Stimulated activated CD8-positive, alpha-beta memory T cell treated with anti-CD3 and anti-CD28 coated beads, Interleukin-15, amount 100 ng/mL, for 4 hours (primary cell): ENCODE data around the gene SV2B.

Experiments
- DNase-seq, 2 donors: peaks; one replicate each; pipeline ENCODE4 v3.0.0-alpha.2; 2020; ENCODE audit warnings: low read depth in 2 of 2

The SV2B gene

GRCh38 chr15:91265416-91265940 is 165.4 kb downstream of the SV2B start:
- DNase-seq: no peak

DNA sequence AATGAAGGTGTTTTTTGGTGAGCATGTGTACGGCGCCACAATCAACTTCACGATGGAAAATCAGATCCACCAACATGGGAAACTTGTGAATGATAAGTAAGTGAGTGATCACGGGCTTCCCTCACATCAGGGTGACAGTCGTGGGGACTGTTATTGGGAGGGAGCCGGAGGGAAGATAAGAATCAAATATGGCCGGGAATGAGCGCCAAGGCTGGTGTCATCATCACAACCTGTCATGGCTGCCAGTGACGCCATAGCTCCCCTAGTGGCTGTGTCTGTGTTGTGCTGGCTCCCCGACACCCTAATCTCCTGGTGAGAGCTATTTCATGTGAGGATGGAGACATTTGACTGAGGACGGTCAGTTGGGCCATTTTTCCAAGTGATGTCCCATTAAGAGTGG is 168.5 kb downstream of the SV2B start:
- no peak for DNase-seq

- no peak for DNase-seq
Observed at GRCh38 chr15:91270747-91271146, 170.7 kb downstream of the SV2B start.

- peak in 1 of 2 donors; percentile 28 for DNase-seq
Observed at GRCh38 chr15:91271565-91272153, 171.6 kb downstream of the SV2B start.

- DNase-seq: no peak
Observed at GRCh38 chr15:91275844-91276243, 175.8 kb downstream of the SV2B start.

DNA sequence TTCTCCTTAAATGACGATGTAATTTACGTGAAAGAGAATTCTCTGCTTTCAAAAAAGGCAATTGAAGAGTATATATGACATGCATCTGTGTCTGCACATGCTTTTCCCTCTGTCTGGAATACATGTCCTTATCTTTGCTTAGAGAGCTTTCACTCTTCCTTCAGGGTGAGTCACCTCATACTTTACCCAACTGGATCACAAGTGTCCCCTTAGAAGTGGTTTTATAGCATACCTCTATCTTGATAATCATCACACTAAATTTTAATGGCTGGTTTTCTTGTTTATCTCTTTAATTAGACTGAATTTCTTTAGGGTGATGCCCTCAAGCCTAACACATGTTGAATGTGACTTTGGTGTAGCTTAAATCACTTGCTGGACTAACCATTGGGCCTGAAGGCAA is 178.9 kb downstream of the SV2B start:
- no peak for DNase-seq

DNA sequence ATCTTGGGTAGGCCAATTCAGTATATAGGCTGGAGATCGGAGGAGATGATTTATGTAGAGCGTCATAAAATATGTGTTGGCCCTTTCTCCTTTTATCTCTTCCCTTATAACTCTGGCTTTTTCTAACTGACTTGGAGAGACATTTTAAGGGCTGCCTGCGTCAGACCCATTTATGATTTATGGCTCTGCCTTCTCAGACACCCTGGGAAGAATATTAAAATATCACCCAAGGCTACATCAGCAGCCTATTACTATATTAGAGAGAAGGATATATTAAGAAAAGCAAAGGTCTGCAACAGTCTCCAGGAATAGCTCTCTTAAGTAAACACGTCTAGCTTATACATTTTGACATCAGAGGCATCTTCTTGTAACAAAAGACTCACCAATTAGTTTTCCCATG is 179.4 kb downstream of the SV2B start:
- DNase-seq: no peak

GRCh38 chr15:91281947-91282346 is 181.9 kb downstream of the SV2B start:
- DNase-seq: no peak

DNA sequence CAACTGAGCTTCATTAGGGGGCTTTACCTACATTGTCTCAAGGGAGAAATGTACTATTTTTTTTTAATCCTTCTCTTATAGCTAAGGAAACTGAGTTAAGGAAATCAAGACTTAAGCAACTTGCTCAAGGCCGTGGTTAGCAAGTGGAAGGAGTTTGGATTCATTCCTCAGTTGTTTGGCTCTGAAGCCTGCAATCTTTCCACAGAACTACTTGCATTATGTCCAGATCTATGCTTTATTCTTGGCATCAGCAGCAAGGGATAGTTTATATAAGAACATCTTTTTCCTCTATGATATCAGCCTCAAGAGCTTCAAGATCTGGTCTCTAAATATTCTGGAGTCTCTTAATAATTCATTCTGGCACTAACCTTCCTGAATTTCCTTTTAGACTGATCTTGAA is 182.4 kb downstream of the SV2B start:
- DNase-seq: no peak

- DNase-seq: no peak
Observed at GRCh38 chr15:91283155-91283554, 183.1 kb downstream of the SV2B start.

GRCh38 chr15:91284758-91285466 is 184.9 kb downstream of the SV2B start:
- DNase-seq: no peak

DNA sequence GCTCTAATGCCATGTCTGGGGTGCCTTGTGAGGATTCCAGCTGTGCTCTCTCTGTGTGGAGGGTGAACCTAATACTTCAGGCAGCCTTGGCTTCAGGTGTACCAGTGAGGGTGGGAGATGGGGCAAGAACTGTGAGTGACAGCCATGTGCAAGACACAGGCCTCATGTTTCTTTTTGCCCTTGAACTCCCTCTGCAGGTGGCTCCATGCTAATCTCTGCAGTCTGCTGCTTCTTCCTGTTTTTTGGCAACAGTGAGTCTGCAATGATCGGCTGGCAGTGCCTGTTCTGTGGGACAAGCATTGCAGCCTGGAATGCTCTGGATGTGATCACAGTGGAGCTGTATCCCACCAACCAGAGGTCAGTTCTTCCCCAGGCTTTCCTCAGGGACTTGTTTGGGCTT is 189.3 kb downstream of the SV2B start:
- DNase-seq: no peak

- DNase-seq: no peak
Observed at GRCh38 chr15:91290553-91290952, 190.5 kb downstream of the SV2B start.

- DNase-seq: no peak
Observed at GRCh38 chr15:91291673-91292072, 191.6 kb downstream of the SV2B start.

GRCh38 chr15:91294344-91294743 is 194.3 kb downstream of the SV2B start:
- DNase-seq: no peak

GRCh38 chr15:91294795-91295194 is 194.7 kb downstream of the SV2B start:
- DNase-seq: no peak

DNA sequence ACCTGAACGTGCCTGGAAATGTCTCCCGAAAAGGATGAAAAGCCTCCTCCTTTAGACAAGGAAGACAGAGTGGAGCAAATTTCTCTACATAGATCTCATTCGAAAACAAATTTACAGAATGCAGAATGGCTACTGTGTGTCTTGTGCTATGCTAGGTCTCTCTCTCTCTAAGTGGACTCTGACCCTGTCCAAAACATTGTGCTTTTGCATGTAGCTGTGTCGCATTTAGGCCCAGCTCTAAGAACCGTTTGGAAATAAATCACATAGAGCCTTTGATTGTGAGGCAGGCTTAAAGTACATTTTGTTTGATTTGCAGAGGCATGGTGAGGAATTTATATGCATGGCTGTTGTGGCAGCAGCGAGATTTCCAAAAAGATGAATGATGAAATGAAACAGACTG is 198.0 kb downstream of the SV2B start:
- no peak for DNase-seq

- DNase-seq: no peak
Observed at GRCh38 chr15:91302588-91303439, 202.8 kb downstream of the SV2B start.

- DNase-seq: no peak
Observed at GRCh38 chr15:91304210-91304609, 204.2 kb downstream of the SV2B start.

DNA sequence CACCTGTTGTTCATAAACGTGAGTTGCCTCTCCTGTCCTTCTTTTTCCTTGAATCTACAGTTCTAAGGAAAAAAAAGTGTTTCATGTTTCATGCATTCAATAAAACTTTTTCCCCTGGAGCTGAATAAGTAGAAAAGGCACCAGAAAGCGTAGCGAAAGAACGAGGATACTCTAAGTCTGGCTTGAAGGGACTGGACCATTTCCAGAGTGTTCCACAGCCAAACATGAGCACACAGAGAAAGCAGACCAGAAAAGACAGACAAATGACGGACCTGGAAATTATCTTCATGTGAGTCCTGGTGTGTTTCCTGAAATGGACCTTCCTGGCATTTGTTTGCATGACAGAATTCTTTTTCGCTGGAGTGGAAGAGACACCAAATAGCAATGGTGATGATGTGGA is 204.7 kb downstream of the SV2B start:
- DNase-seq: no peak

DNA sequence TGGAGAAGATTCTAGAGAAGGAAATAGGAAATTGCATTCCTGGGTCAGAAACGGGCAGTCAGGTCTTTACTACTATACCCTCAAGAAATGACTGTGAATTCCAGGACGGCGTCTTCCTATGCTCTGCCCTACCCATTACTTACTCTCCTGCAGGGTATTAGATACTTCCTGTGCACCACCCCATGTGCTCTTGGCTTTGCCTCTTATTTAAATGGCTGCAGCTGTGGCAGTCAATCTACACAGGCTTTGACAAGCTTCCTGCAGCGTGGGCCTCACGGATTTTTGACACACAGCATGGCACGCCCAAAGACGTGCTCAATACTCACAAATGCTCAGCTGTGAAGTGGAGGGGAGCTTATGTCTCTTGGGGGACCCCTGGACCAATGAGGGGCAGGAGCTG is 206.1 kb downstream of the SV2B start:
- no peak for DNase-seq

DNA sequence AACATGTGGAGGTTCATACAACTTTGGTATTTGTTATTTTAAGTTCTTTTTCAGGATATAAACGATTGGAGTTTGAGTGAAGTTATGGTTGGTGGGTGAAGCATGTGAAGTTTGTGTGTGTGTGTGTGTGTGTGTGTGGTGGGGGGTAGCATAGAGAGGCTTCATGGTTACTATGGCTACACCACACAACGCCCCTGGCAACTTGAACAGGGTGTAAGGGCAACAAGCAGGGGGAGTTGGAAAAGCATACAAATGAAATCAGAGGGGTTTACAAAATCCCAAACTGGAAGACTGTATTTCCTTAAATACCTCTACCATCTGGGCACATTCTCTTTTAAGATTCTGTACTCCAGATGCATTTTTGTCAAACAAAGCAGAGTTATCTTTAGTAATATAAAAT is 207.5 kb downstream of the SV2B start:
- DNase-seq: no peak

DNA sequence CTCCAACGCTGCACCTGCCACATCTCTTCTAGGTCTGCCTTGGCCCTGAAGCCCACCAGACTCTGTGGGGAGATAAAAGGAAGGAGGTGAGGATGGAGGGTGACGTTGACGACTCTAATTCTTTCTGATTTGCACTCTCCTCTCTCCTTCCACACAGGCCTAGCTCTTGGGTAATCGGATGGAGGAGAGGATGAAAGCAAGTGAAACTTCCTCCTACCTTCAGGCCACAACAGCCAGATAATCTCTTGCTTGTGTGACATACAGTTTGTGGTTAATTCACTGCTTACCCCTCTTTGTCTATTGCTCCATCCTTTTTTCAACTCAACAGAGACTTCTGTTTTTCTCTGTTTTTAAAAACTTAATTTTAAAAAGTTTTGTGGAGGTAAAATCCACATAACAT is 208.1 kb downstream of the SV2B start:
- no peak for DNase-seq
